SK-N-MC (cell line): ENCODE data around the gene GRK2.

Experiments
- EZH2 ChIP-seq: fragments of 200-600 bp; sonication (generic); IDR thresholded peaks from one replicate; pipeline ENCODE4 v1.6.1; 2017; ENCODE audit warnings: antibody characterized with exemption
- POLR2AphosphoS5 ChIP-seq: IDR thresholded peaks from 2 replicates; pipeline ENCODE4 v1.6.1; 2012; ENCODE audit warnings: mild to moderate bottlenecking, low read depth, low read length, borderline replicate concordance

DNA sequence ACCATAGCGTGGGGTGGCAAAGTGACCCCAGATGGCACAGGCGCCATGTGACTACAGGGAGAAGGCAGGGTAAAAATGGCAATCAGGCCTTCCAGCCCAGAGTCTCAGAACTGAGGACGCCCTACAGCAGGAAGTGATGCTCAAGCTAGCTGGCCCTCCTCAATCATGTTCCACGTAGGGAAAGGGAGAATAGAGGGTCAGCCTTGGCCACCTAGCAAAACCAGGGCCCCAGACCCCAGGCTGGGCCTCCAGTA, 21.9 kb downstream of the GRK2 start:
- TF ChIP-seq EZH2, result no peak
- no peak for TF ChIP-seq POLR2AphosphoS5
